ENCODE measurements around the gene SEPHS2. TPM values are rescaled to one million over a fixed set of nuclear protein-coding genes. Genes with fewer than 3 reads are reported as not detected.

Gene SEPHS2
- total RNA-seq, 2 experiments from 2014 or later = 51.8 to 54.0 TPM

GRCh38 chr16:30418350-30419181 lies 27.1 kb downstream of the SEPHS2 start:
- intact Hi-C loops (cut with micrococcal nuclease) = no loop called here
- TF ChIP-seq CTCF (IDR thresholded peaks at IDR 0.05) = no peak
- ChIA-PET POLR2A (interaction anchor here (0.6 to 4.2 kb wide), 28 partner anchors 8 to 682 kb away, joined by 3 to 38 read pairs (median 3); partner anchors contain the start of genes DCTPP1, SEPHS2, ZNF48 and ZNF771), CTCF (interaction anchor here (0.9 to 3.6 kb wide), 14 partner anchors 8 to 197 kb away, joined by 3 to 36 read pairs (median 4); partner anchors contain the start of genes DCTPP1, ZNF48 and ZNF771)
- Mint-ChIP-seq H3K4me3 (peak overlapping the region; percentile 58), H3K36me3 (ENCODE audit: low read depth) (peaks cover 42% of the 10 kb centered on the region), H3K4me1 (ENCODE audit: low read depth) (peaks cover 28% of the 10 kb centered on the region), H3K27me3 (no peaks in the 10 kb centered on the region), H3K27ac (peak overlapping the region; percentile 79), H3K9me3 (no peaks in the 10 kb centered on the region)
- DNase-seq (no peak), ATAC-seq (no peak)

GRCh38 chr16:30417529-30418349 lies 27.9 kb downstream of the SEPHS2 start:
- ChIA-PET CTCF (interaction anchor here (0.7 to 3.6 kb wide), 15 partner anchors 9 to 198 kb away, joined by 3 to 36 read pairs (median 4); partner anchors contain the start of genes DCTPP1, ZNF48 and ZNF771), POLR2A (interaction anchor here (0.6 to 4.2 kb wide), 30 partner anchors 8 to 683 kb away, joined by 3 to 38 read pairs (median 3); partner anchors contain the start of genes ALDOA, DCTPP1, SEPHS2 and ZNF48)
- no peak for TF ChIP-seq CTCF (IDR thresholded peaks at IDR 0.05)
- DNase-seq (peak; percentile 89), ATAC-seq (peak; percentile 90)
- H3K27ac Mint-ChIP-seq = no peak overlapping the region
- H3K4me1 Mint-ChIP-seq (ENCODE audit: low read depth) = peaks cover 30% of the 10 kb centered on the region
- intact Hi-C loops (cut with micrococcal nuclease) = no loop called here
- no peaks in the 10 kb centered on the region for H3K27me3 Mint-ChIP-seq
- H3K36me3 Mint-ChIP-seq (ENCODE audit: low read depth) = peaks cover 44% of the 10 kb centered on the region
- no peaks in the 10 kb centered on the region for H3K9me3 Mint-ChIP-seq
- peak overlapping the region; percentile 58 for H3K4me3 Mint-ChIP-seq

GRCh38 chr16:30416624-30417528 lies 28.8 kb downstream of the SEPHS2 start:
- no peak for TF ChIP-seq CTCF (IDR thresholded peaks at IDR 0.05)
- no peaks in the 10 kb centered on the region for H3K27me3 Mint-ChIP-seq
- peaks cover 34% of the 10 kb centered on the region for H3K4me1 Mint-ChIP-seq (ENCODE audit: low read depth)
- intact Hi-C loops (cut with micrococcal nuclease) = no loop called here
- peak overlapping the region; percentile 36 for H3K4me3 Mint-ChIP-seq
- no peaks in the 10 kb centered on the region for H3K9me3 Mint-ChIP-seq
- H3K27ac Mint-ChIP-seq = peak overlapping the region; percentile 12
- H3K36me3 Mint-ChIP-seq (ENCODE audit: low read depth) = peaks cover 44% of the 10 kb centered on the region
- CTCF ChIA-PET = interaction anchor here (0.7 to 3.6 kb wide), 14 partner anchors 9 to 199 kb away, joined by 3 to 36 read pairs (median 4); partner anchors contain the start of genes DCTPP1 and ZNF771
- POLR2A ChIA-PET = interaction anchor here (0.7 to 4.2 kb wide), 18 partner anchors 9 to 458 kb away, joined by 3 to 38 read pairs (median 4); partner anchors contain the start of genes ALDOA, DCTPP1 and ZNF771
- DNase-seq = no peak
- no peak for ATAC-seq

GRCh38 chr16:30416047-30416603 lies 29.5 kb downstream of the SEPHS2 start:
- no peaks in the 10 kb centered on the region for H3K27me3 Mint-ChIP-seq
- peaks cover 45% of the 10 kb centered on the region for H3K36me3 Mint-ChIP-seq (ENCODE audit: low read depth)
- POLR2A ChIA-PET = interaction anchor here (1.2 to 4.2 kb wide), 6 partner anchors 10 to 119 kb away, joined by 3 to 38 read pairs (median 6); partner anchors contain the start of genes DCTPP1 and ZNF771
- H3K4me1 Mint-ChIP-seq (ENCODE audit: low read depth) = peaks cover 32% of the 10 kb centered on the region
- no peak for TF ChIP-seq CTCF (IDR thresholded peaks at IDR 0.05)
- no peak for DNase-seq
- intact Hi-C loops (cut with micrococcal nuclease) = no loop called here
- no peak for ATAC-seq
- no peak overlapping the region for H3K4me3 Mint-ChIP-seq
- H3K27ac Mint-ChIP-seq = no peak overlapping the region
- H3K9me3 Mint-ChIP-seq = no peaks in the 10 kb centered on the region
- CTCF ChIA-PET = interaction anchor here (1.1 to 3.6 kb wide), 6 partner anchors 8 to 199 kb away, joined by 3 to 36 read pairs (median 4); partner anchors contain the start of genes DCTPP1 and ZNF771

Data from activated CD8-positive, alpha-beta T cell treated with anti-CD3 and anti-CD28 coated beads for 36 hours (primary cell).